Neural crest cell (in vitro differentiated cells): ENCODE results near the gene ABHD2. TPM values are rescaled to one million over a fixed set of nuclear protein-coding genes. Genes with fewer than 3 reads are reported as not detected.

Experiments used
- DNase-seq: peaks from one replicate; pipeline ENCODE4 v3.0.0; 2021; ENCODE audit warnings: low read depth, mixed read lengths, low spot score
- H3K27ac Mint-ChIP-seq: one replicate; pipeline ENCODE4 v1.8.0; 2021; ENCODE audit warnings: mild to moderate bottlenecking, mixed read lengths; ENCODE audit not compliant: unreplicated experiment
- H3K27me3 Mint-ChIP-seq: 2 replicates; pipeline ENCODE4 v1.8.0; 2021; ENCODE audit warnings: low read depth, mild to moderate bottlenecking, mixed read lengths
- H3K36me3 Mint-ChIP-seq: 2 replicates; pipeline ENCODE4 v1.8.0; 2021; ENCODE audit warnings: low read depth, mild to moderate bottlenecking, mixed read lengths
- H3K4me1 Mint-ChIP-seq: 2 replicates; pipeline ENCODE4 v1.8.0; 2021; ENCODE audit warnings: mixed read lengths
- H3K4me3 Mint-ChIP-seq: one replicate; pipeline ENCODE4 v1.8.0; 2021; ENCODE audit warnings: mild to moderate bottlenecking, mixed read lengths
- H3K9me3 Mint-ChIP-seq: 2 replicates; pipeline ENCODE4 v1.8.0; 2021; ENCODE audit warnings: mixed read lengths
- CTCF ChIP-seq: fragments of 200-600 bp; sonication (generic); conservative IDR thresholded peaks from 2 replicates; pipeline ENCODE4 v1.5.0; 2021; ENCODE audit warnings: antibody characterized with exemption, mild to moderate bottlenecking
- total RNA-seq: library from RNA; stranded (reverse); gene quantifications from 2 replicates; pipeline ENCODE4 v1.2.1, GENCODE V29; 2021

Gene ABHD2
- total RNA-seq, 1 donor from 2014 or later = 31.0 TPM

GRCh38 chr15:89051875-89052274 lies 36.4 kb upstream of the ABHD2 start:
- no peak for DNase-seq
- no peak for TF ChIP-seq CTCF
- Mint-ChIP-seq H3K27ac (peak overlapping the region; percentile 58), H3K4me3 (no peak overlapping the region), H3K36me3 (no peaks in the 10 kb centered on the region), H3K27me3 (no peaks in the 10 kb centered on the region), H3K4me1 (peaks cover 17% of the 10 kb centered on the region), H3K9me3 (peaks cover 4% of the 10 kb centered on the region)

- Mint-ChIP-seq H3K9me3 (peaks cover 4% of the 10 kb centered on the region), H3K4me1 (peaks cover 21% of the 10 kb centered on the region), H3K27ac (no peak overlapping the region), H3K27me3 (no peaks in the 10 kb centered on the region), H3K36me3 (no peaks in the 10 kb centered on the region), H3K4me3 (no peak overlapping the region)
- DNase-seq = no peak
- no peak for TF ChIP-seq CTCF
These were observed 35.8 kb upstream of the ABHD2 start for GRCh38 chr15:89052474-89052873.

GRCh38 chr15:89054873-89055272 lies 33.4 kb upstream of the ABHD2 start:
- Mint-ChIP-seq H3K27me3 (no peaks in the 10 kb centered on the region), H3K36me3 (no peaks in the 10 kb centered on the region), H3K27ac (no peak overlapping the region), H3K4me1 (peaks cover 22% of the 10 kb centered on the region), H3K9me3 (peaks cover 2% of the 10 kb centered on the region), H3K4me3 (no peak overlapping the region)
- no peak for TF ChIP-seq CTCF
- DNase-seq = no peak

- Mint-ChIP-seq H3K9me3 (no peaks in the 10 kb centered on the region), H3K4me3 (no peak overlapping the region), H3K27ac (no peak overlapping the region), H3K36me3 (no peaks in the 10 kb centered on the region), H3K4me1 (peaks cover 14% of the 10 kb centered on the region), H3K27me3 (no peaks in the 10 kb centered on the region)
- TF ChIP-seq CTCF = peak; percentile 97
- DNase-seq = peak; percentile 89
These were observed 30.6 kb upstream of the ABHD2 start for GRCh38 chr15:89057506-89058133.

GRCh38 chr15:89058376-89058775 lies 29.9 kb upstream of the ABHD2 start:
- H3K4me1 Mint-ChIP-seq = peaks cover 14% of the 10 kb centered on the region
- DNase-seq = no peak
- H3K27ac Mint-ChIP-seq = no peak overlapping the region
- H3K9me3 Mint-ChIP-seq = no peaks in the 10 kb centered on the region
- no peaks in the 10 kb centered on the region for H3K27me3 Mint-ChIP-seq
- no peak overlapping the region for H3K4me3 Mint-ChIP-seq
- no peak for TF ChIP-seq CTCF
- no peaks in the 10 kb centered on the region for H3K36me3 Mint-ChIP-seq
